PC-9 (cell line): Measurements from ENCODE around the gene DPH7. TPM values are rescaled to one million over a fixed set of nuclear protein-coding genes. Genes with fewer than 3 reads are reported as not detected.

ENCODE experiments used
- BruUV-seq: library from RNA; stranded (reverse); fragments of 400-500 nt; replicated peaks from 2 replicates; lab custom pipeline; 2021; lab: Mats Ljungman, UMichigan
- CTCF ChIA-PET: fragments of 300-600 bp; sonication (Branson Sonifier 250); formaldehyde crosslinking; loops from one replicate; lab custom pipeline; 2022; ENCODE audit warnings: antibody characterized with exemption; lab: Charles Lee
- POLR2A ChIA-PET: fragments of 300-600 bp; sonication (Branson Sonifier 250); formaldehyde crosslinking; loops from one replicate; lab custom pipeline; 2022; ENCODE audit warnings: antibody characterized with exemption; ENCODE audit not compliant: unreplicated experiment; lab: Charles Lee
- DNase-seq, 2 experiments: peaks; one replicate each; pipeline versions ENCODE4 v3.0.0 to v3.0.0-alpha.2; 2015 to 2022; ENCODE audit warnings: mixed read lengths in 1 of 2
- H2AFZ ChIP-seq: fragments of 200-600 bp; sonication (generic); 2 replicates; pipeline ENCODE4 v1.8.1; 2017; ENCODE audit warnings: antibody characterized with exemption
- H3F3A ChIP-seq: fragments of 200-600 bp; sonication (generic); 2 replicates; pipeline ENCODE4 v1.8.1; 2017; ENCODE audit warnings: antibody characterized with exemption, mild to moderate bottlenecking, low read depth; ENCODE audit not compliant: insufficient read depth
- H3K27ac ChIP-seq: fragments of 200-600 bp; sonication (generic); 2 replicates; pipeline ENCODE4 v1.6.1; 2016; ENCODE audit warnings: mixed run types
- H3K27me3 ChIP-seq: fragments of 200-600 bp; sonication (generic); 2 replicates; pipeline ENCODE4 v1.6.1; 2016; ENCODE audit warnings: low read depth, mixed run types; ENCODE audit not compliant: insufficient read depth
- H3K36me3 ChIP-seq: fragments of 200-600 bp; sonication (generic); 2 replicates; pipeline ENCODE4 v1.6.1; 2016; ENCODE audit warnings: low read depth, mixed run types
- H3K4me1 ChIP-seq: fragments of 200-600 bp; sonication (generic); replicated peaks from 2 replicates; pipeline ENCODE4 v1.6.1; 2016; ENCODE audit warnings: mixed run types; ENCODE audit not compliant: insufficient read depth
- H3K4me2 ChIP-seq: fragments of 200-600 bp; sonication (generic); 2 replicates; pipeline ENCODE4 v1.6.1; 2017; ENCODE audit warnings: mixed run types
- H3K4me3 ChIP-seq: fragments of 200-600 bp; sonication (generic); 2 replicates; pipeline ENCODE4 v1.6.1; 2016; ENCODE audit warnings: mixed run types
- H3K79me2 ChIP-seq: fragments of 200-600 bp; sonication (generic); 2 replicates; pipeline ENCODE4 v1.6.1; 2017; ENCODE audit warnings: low read depth, mixed run types
- H3K9me2 ChIP-seq: fragments of 200-600 bp; sonication (generic); 2 replicates; pipeline ENCODE4 v1.8.1; 2017; ENCODE audit warnings: mild to moderate bottlenecking; ENCODE audit not compliant: insufficient read depth
- H3K9me3 ChIP-seq: fragments of 200-600 bp; sonication (generic); 2 replicates; pipeline ENCODE4 v1.8.1; 2016; ENCODE audit warnings: low read depth; ENCODE audit not compliant: insufficient read depth
- H4K20me1 ChIP-seq: fragments of 200-600 bp; sonication (generic); 2 replicates; pipeline ENCODE4 v1.8.1; 2017; ENCODE audit not compliant: insufficient read depth
- EZH2 ChIP-seq: fragments of 200-600 bp; sonication (generic); IDR thresholded peaks from 2 replicates; pipeline ENCODE4 v1.8.0; 2017; ENCODE audit warnings: antibody characterized with exemption, low read depth
- intact Hi-C: fragments of 100-400 bp; cut with micrococcal nuclease; formaldehyde crosslinking; loops from one replicate; pipeline ENCODE4 v1.10.0; 2022; ENCODE audit not compliant: unreplicated experiment
- total RNA-seq: library from RNA; stranded (reverse); gene quantifications from 2 replicates; pipeline ENCODE4 v1.2.3, GENCODE V29; 2021
- TF ChIP-seq, protein P1 (sequence below): fragments of 200-600 bp; sonication (generic); conservative IDR thresholded peaks from 2 replicates; pipeline ENCODE4 v1.6.1; 2017; ENCODE audit warnings: mixed run types, antibody characterized with exemption, mild to moderate bottlenecking, moderate library complexity

Gene DPH7
- total RNA-seq, 1 experiment from 2014 or later: 48.5 TPM

DNA sequence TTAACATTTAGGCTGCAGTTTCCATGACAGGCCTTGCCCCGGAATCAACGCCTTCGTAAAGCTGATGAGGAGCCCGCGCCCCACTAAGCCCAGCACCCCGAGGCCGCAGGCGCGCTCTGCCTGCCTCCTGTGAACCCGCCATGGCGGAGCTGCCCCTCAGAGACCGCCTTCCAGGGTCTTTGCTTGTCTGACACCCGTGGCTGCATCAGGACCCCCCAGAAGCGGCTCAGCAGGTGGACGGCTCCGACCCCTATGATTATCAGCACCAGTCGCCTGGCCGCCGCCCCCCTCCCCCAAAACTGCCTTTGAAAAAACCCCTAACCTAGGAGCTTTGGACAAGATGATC lies 507 bp upstream of the DPH7 start:
- ChIA-PET CTCF (interaction anchor here (0.6 kb wide), 1 partner anchor 23 kb away, joined by 6 read pairs; no protein-coding TSS in a partner anchor), POLR2A (no interaction called here)
- Histone ChIP-seq H4K20me1 (peaks cover 25% of the 10 kb centered on the region), H3K4me1 (peaks cover 17% of the 10 kb centered on the region), H3K4me2 (peak overlapping the region; percentile 92), H3K27ac (no peak overlapping the region), H3K36me3 (peaks cover 15% of the 10 kb centered on the region; the same call in 1 of the 2 replicates), H3K4me3 (peak overlapping the region; percentile 89; the same call in 1 of the 2 replicates), H3F3A (peaks cover 24% of the 10 kb centered on the region; the same call in 1 of the 2 replicates), H2AFZ (no peak overlapping the region), H3K27me3 (no peaks in the 10 kb centered on the region), H3K9me3 (no peaks in the 10 kb centered on the region), H3K79me2 (peaks cover 35% of the 10 kb centered on the region), H3K9me2 (no peaks in the 10 kb centered on the region)
- TSS peak; percentile 43 for BruUV-seq
- intact Hi-C loops: loop anchor here (2.0 kb wide), 1 partner anchor 34 kb away; no protein-coding TSS in a partner anchor
- DNase-seq: no peak
- TF ChIP-seq, protein P1, sequence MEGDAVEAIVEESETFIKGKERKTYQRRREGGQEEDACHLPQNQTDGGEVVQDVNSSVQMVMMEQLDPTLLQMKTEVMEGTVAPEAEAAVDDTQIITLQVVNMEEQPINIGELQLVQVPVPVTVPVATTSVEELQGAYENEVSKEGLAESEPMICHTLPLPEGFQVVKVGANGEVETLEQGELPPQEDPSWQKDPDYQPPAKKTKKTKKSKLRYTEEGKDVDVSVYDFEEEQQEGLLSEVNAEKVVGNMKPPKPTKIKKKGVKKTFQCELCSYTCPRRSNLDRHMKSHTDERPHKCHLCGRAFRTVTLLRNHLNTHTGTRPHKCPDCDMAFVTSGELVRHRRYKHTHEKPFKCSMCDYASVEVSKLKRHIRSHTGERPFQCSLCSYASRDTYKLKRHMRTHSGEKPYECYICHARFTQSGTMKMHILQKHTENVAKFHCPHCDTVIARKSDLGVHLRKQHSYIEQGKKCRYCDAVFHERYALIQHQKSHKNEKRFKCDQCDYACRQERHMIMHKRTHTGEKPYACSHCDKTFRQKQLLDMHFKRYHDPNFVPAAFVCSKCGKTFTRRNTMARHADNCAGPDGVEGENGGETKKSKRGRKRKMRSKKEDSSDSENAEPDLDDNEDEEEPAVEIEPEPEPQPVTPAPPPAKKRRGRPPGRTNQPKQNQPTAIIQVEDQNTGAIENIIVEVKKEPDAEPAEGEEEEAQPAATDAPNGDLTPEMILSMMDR: no peak
- no peak for TF ChIP-seq EZH2

DNA sequence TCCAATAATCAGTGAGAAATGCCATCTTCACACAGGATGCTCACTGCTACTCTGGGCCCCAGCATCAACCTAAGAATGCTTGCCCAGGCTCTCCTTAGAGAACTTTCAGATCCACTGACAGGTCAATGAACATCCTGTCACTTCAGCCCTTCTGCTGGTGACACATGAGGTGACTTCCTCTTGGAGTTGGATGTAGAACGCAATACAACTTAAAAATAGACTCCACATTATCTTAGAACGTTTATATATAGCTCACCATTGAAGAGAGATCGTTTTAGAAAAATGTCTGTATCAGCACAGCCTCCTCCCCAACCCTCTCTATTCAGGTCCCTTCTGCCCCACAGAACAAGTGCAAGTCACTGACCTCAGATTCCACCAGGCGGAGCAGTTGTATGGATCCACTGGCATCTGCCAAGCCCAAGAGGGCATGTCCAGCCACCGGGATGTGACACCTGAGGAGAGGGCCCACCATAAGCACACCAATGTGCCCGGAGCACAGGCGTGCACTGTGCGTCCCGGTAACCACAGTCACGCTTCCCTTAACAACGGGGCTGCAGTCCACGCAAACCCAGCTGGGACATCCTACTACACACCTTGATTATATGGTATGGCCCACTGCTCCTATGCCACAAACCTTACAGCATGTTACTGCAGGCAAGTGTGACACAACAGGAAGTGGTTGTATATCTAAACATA lies 2.9 kb downstream of the DPH7 start:
- H4K20me1 ChIP-seq: peaks cover 25% of the 10 kb centered on the region

DNA sequence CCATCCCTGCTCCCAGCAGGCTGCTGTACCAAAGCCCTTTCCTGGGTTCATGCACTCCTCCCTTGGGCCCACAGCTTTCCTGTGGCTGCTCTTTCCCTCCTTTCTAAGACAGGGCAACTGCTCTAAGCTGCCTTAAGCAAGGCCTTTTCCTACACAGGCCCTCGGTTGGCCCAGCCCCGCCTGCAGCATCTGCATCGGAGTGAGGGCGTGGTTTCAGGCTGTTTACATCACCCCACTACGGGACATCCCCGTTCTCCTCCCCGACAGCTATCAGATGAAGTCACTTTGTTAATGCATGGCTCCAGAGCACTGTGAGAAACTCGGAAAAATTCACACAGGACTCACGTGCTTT lies 3.4 kb downstream of the DPH7 start:
- DNase-seq: no peak
- no peak overlapping the region for H3K4me3 ChIP-seq
- intact Hi-C loops: no loop called here
- BruUV-seq: no TSS peak
- no peak overlapping the region for H3K27ac ChIP-seq
- peaks cover 7% of the 10 kb centered on the region; the same call in 1 of the 2 replicates for H3F3A ChIP-seq
- peaks cover 22% of the 10 kb centered on the region for H3K36me3 ChIP-seq
- TF ChIP-seq EZH2: no peak
- TF ChIP-seq, protein P1: no peak
- no peaks in the 10 kb centered on the region for H3K9me2 ChIP-seq
- CTCF ChIA-PET: no interaction called here
- H3K4me1 ChIP-seq: peaks cover 17% of the 10 kb centered on the region
- H4K20me1 ChIP-seq: peaks cover 25% of the 10 kb centered on the region
- H3K4me2 ChIP-seq: no peak overlapping the region
- H2AFZ ChIP-seq: no peak overlapping the region
- no peaks in the 10 kb centered on the region for H3K27me3 ChIP-seq
- no peaks in the 10 kb centered on the region for H3K9me3 ChIP-seq
- POLR2A ChIA-PET: no interaction called here
- H3K79me2 ChIP-seq: peaks cover 35% of the 10 kb centered on the region

More for the DNA sequence above, 2.9 kb downstream of the DPH7 start:
- no peaks in the 10 kb centered on the region for H3K9me3 ChIP-seq
- H3F3A ChIP-seq: peaks cover 7% of the 10 kb centered on the region; the same call in 1 of the 2 replicates
- TF ChIP-seq, protein P1: no peak
- no peak for TF ChIP-seq EZH2
- H3K4me2 ChIP-seq: no peak overlapping the region
- no peaks in the 10 kb centered on the region for H3K9me2 ChIP-seq
- DNase-seq: no peak
- ChIA-PET POLR2A (no interaction called here), CTCF (no interaction called here)
- H3K36me3 ChIP-seq: peaks cover 22% of the 10 kb centered on the region
- H3K27me3 ChIP-seq: no peaks in the 10 kb centered on the region
- intact Hi-C loops: no loop called here
- peaks cover 17% of the 10 kb centered on the region for H3K4me1 ChIP-seq
- peaks cover 35% of the 10 kb centered on the region for H3K79me2 ChIP-seq
- BruUV-seq: no TSS peak
- H3K4me3 ChIP-seq: no peak overlapping the region
- H2AFZ ChIP-seq: no peak overlapping the region
- no peak overlapping the region for H3K27ac ChIP-seq
